SK-N-SH (cell line): Measurements from ENCODE around the gene MOB1B. TPM values are rescaled to one million over a fixed set of nuclear protein-coding genes. Genes with fewer than 3 reads are reported as not detected.

ENCODE experiments used
- CTCF ChIA-PET: fragments of 300-600, 350-600 bp; formaldehyde crosslinking; extraction: SDS; loops from one replicate; lab custom pipeline; 2021; lab: Yijun Ruan, JAX
- POLR2A ChIA-PET: fragments of 350-600 bp; sonication (Branson Sonifier 250); formaldehyde crosslinking; extraction: SDS; loops from one replicate; lab custom pipeline; 2020; ENCODE audit warnings: antibody characterized with exemption, inconsistent platforms; lab: Yijun Ruan, JAX
- DNase-seq: peaks from one replicate; pipeline ENCODE4 v3.0.0; 2012
- H2AFZ ChIP-seq: fragments of 200-600 bp; sonication (generic); 2 replicates; pipeline ENCODE4 v1.8.1; 2016; ENCODE audit warnings: antibody characterized with exemption, mild to moderate bottlenecking, low read depth
- H3F3A ChIP-seq: fragments of 200-600 bp; sonication (generic); replicated peaks from 2 replicates; pipeline ENCODE3; 2016; ENCODE audit warnings: antibody characterized with exemption, mild to moderate bottlenecking; ENCODE audit not compliant: insufficient read depth
- H3K27ac ChIP-seq, 2 experiments: fragments of 200-500 bp in 1 of 2; fragments of 200-600 bp in 1 of 2; sonication (Bioruptor generic) in 1 of 2; sonication (generic), shearing (Covaris generic) in 1 of 2; 2 replicates each; pipeline versions ENCODE4 v1.5.1 to v1.6.1; 2014 to 2016; ENCODE audit warnings: low read depth in 2 of 2, inconsistent platforms in 1 of 2, low read length in 1 of 2, mild to moderate bottlenecking in 1 of 2, mixed read lengths in 1 of 2
- H3K27me3 ChIP-seq: fragments of 200-600 bp; sonication (generic), shearing (Covaris generic); 2 replicates; pipeline ENCODE4 v1.6.1; 2016; ENCODE audit warnings: mixed run types; ENCODE audit not compliant: insufficient read depth
- H3K36me3 ChIP-seq, 2 experiments: fragments of 200-500 bp in 1 of 2; fragments of 200-600 bp in 1 of 2; sonication (Bioruptor generic) in 1 of 2; sonication (generic) in 1 of 2; replicated peaks in 1 of 2; 2 replicates each; pipeline versions ENCODE3 to v1.5.1; 2014 to 2016; ENCODE audit warnings: low read length in 1 of 2, mild to moderate bottlenecking in 1 of 2; ENCODE audit not compliant: insufficient read depth in 2 of 2, control insufficient read depth in 1 of 2
- H3K4me1 ChIP-seq, 2 experiments: fragments of 200-500 bp in 1 of 2; fragments of 200-600 bp in 1 of 2; sonication (Bioruptor generic) in 1 of 2; sonication (generic), shearing (Covaris generic) in 1 of 2; 2 replicates each; pipeline versions ENCODE4 v1.5.1 to v1.6.1; 2014 to 2016; ENCODE audit warnings: low read depth in 1 of 2, low read length in 1 of 2, mixed run types in 1 of 2; ENCODE audit not compliant: insufficient read depth in 2 of 2, control insufficient read depth in 1 of 2
- H3K4me2 ChIP-seq: fragments of 200-600 bp; sonication (generic), shearing (Covaris generic); 2 replicates; pipeline ENCODE4 v1.6.1; 2017; ENCODE audit warnings: mixed run types
- H3K4me3 ChIP-seq, 2 experiments: fragments of 200-500 bp in 1 of 2; fragments of 200-600 bp in 1 of 2; sonication (Bioruptor generic) in 1 of 2; sonication (generic), shearing (Covaris generic) in 1 of 2; 2 replicates each; pipeline versions ENCODE4 v1.5.1 to v1.8.1; 2014 to 2016; ENCODE audit warnings: low read depth in 2 of 2, inconsistent platforms in 1 of 2, low read length in 1 of 2, mild to moderate bottlenecking in 1 of 2, mixed read lengths in 1 of 2, moderate library complexity in 1 of 2
- H3K79me2 ChIP-seq: fragments of 200-600 bp; sonication (generic); 2 replicates; pipeline ENCODE4 v1.8.1; 2017; ENCODE audit warnings: mild to moderate bottlenecking; ENCODE audit not compliant: insufficient read depth
- H3K9ac ChIP-seq: fragments of 200-600 bp; sonication (generic); 2 replicates; pipeline ENCODE4 v1.6.1; 2017; ENCODE audit warnings: mixed run types
- H3K9me2 ChIP-seq: fragments of 200-600 bp; sonication (generic); 2 replicates; pipeline ENCODE4 v1.6.1; 2017; ENCODE audit warnings: mixed run types
- H3K9me3 ChIP-seq: fragments of 200-600 bp; sonication (generic); 2 replicates; pipeline ENCODE4 v1.6.1; 2017; ENCODE audit warnings: mixed run types, mild to moderate bottlenecking, moderate library complexity
- H4K20me1 ChIP-seq: fragments of 200-600 bp; sonication (generic); 2 replicates; pipeline ENCODE4 v1.6.1; 2017; ENCODE audit warnings: mild to moderate bottlenecking, mixed run types; ENCODE audit not compliant: insufficient read depth
- CHD2 ChIP-seq: fragments of 150-350 bp; IDR thresholded peaks from 2 replicates; pipeline ENCODE4 v1.6.1; 2018; ENCODE audit warnings: low read length; ENCODE audit not compliant: partially characterized antibody
- EZH2phosphoT487 ChIP-seq: fragments of 200-600 bp; sonication (generic); IDR thresholded peaks from 2 replicates; pipeline ENCODE4 v1.6.1; 2017; ENCODE audit warnings: low read depth, mixed run types, mild to moderate bottlenecking, antibody characterized with exemption, moderate library complexity, borderline replicate concordance
- FOXJ3 ChIP-seq: sonication (generic); formaldehyde crosslinking; IDR thresholded peaks from 2 replicates; pipeline ENCODE4 v1.5.1; 2020; ENCODE audit warnings: mild to moderate bottlenecking, missing genetic modification reagents
- JUND ChIP-seq: IDR thresholded peaks from 2 replicates; pipeline ENCODE4 v1.4.0; 2012
- MAX ChIP-seq: IDR thresholded peaks from 2 replicates; pipeline ENCODE4 v1.4.0; 2012; ENCODE audit warnings: low read depth
- MEF2A ChIP-seq: IDR thresholded peaks from 2 replicates; pipeline ENCODE4 v1.4.0; 2012; ENCODE audit warnings: low read depth, borderline replicate concordance
- MXI1 ChIP-seq: IDR thresholded peaks from 2 replicates; pipeline ENCODE4 v1.6.1; 2012; ENCODE audit warnings: mild to moderate bottlenecking, low read depth, low read length, improper control_type of control experiment
- REST ChIP-seq: IDR thresholded peaks from 2 replicates; pipeline ENCODE4 v1.6.1; 2012; ENCODE audit warnings: mild to moderate bottlenecking, low read depth, low read length, moderate library complexity
- RFX5 ChIP-seq: IDR thresholded peaks from 2 replicates; pipeline ENCODE4 v1.6.1; 2012; ENCODE audit warnings: mild to moderate bottlenecking, improper control_type of control experiment, low read length
- RXRA ChIP-seq: IDR thresholded peaks from 2 replicates; pipeline ENCODE4 v1.4.0; 2012; ENCODE audit warnings: low read depth, mild to moderate bottlenecking, borderline replicate concordance
- SIN3A ChIP-seq: IDR thresholded peaks from 2 replicates; pipeline ENCODE4 v1.6.1; 2012; ENCODE audit warnings: low read depth, mild to moderate bottlenecking, low read length, moderate library complexity, borderline replicate concordance
- TAF1 ChIP-seq: IDR thresholded peaks from 2 replicates; pipeline ENCODE4 v1.6.1; 2012; ENCODE audit warnings: low read depth, mild to moderate bottlenecking, low read length, moderate library complexity, borderline replicate concordance
- TEAD4 ChIP-seq: IDR thresholded peaks from 2 replicates; pipeline ENCODE4 v1.4.0; 2012; ENCODE audit warnings: mild to moderate bottlenecking, borderline replicate concordance; ENCODE audit not compliant: insufficient read depth
- USF1 ChIP-seq: IDR thresholded peaks from 2 replicates; pipeline ENCODE4 v1.4.0; 2012; ENCODE audit warnings: low read depth, borderline replicate concordance
- ZBTB33 ChIP-seq: IDR thresholded peaks from 2 replicates; pipeline ENCODE4 v1.4.0; 2012; ENCODE audit warnings: low read depth, borderline replicate concordance
- WGBS: methylation state at CpG from one replicate; pipeline ENCODE4 v1.1.6; 2017; ENCODE audit warnings: low lambda C conversion rate; 5-methylcytosine and 5-hydroxymethylcytosine counted together
- polyA plus RNA-seq, 3 experiments: library from polyadenylated mRNA; depleted of rRNA; stranded (reverse); fragments of >200 nt; gene quantifications; 2 replicates each; pipeline ENCODE4 v1.2.3, GENCODE V29; 2012
- TF ChIP-seq, protein P1 (sequence below): fragments of 200-600 bp; sonication (generic); IDR thresholded peaks from 2 replicates; pipeline ENCODE4 v1.6.1; 2017; ENCODE audit warnings: antibody characterized with exemption, mild to moderate bottlenecking, moderate library complexity
- TF ChIP-seq, protein P2 (sequence below): IDR thresholded peaks from 2 replicates; pipeline ENCODE4; 2012

The MOB1B gene
- polyA plus RNA-seq, 1 of the 3 experiments (the other 2 are of a cell fraction), result 2.9 TPM

GRCh38 chr4:70932984-70933383 lies 30.8 kb downstream of the MOB1B start:
- 100% methylated on average over 2 of the region's 2 CpGs for WGBS
- Histone ChIP-seq H3F3A (peaks cover 2% of the 10 kb centered on the region), H4K20me1 (0 out of 2 replicates have a peak, but pooled peaks cover 1% of the 10 kb centered on the region), H3K4me1 (peaks cover 5 to 11% of the 10 kb centered on the region in 2 experiments; a peak in 2 of 4 replicates), H2AFZ (no peak overlapping the region), H3K9me2 (no peaks in the 10 kb centered on the region), H3K9ac (no peak overlapping the region), H3K79me2 (peaks cover 88% of the 10 kb centered on the region), H3K27me3 (no peaks in the 10 kb centered on the region), H3K9me3 (no peaks in the 10 kb centered on the region), H3K36me3 (no peaks in the 10 kb centered on the region), H3K4me2 (no peak overlapping the region), H3K4me3 (no peak overlapping the region), H3K27ac (no peak overlapping the region)
- no peak for DNase-seq
- ChIA-PET POLR2A (no interaction called here), CTCF (no interaction called here)
- TF ChIP-seq CHD2 (no peak), EZH2phosphoT487 (no peak), TAF1 (no peak), MXI1 (no peak), SIN3A (no peak), MAX (no peak), USF1 (no peak), RFX5 (no peak)
- TF ChIP-seq, protein P1, sequence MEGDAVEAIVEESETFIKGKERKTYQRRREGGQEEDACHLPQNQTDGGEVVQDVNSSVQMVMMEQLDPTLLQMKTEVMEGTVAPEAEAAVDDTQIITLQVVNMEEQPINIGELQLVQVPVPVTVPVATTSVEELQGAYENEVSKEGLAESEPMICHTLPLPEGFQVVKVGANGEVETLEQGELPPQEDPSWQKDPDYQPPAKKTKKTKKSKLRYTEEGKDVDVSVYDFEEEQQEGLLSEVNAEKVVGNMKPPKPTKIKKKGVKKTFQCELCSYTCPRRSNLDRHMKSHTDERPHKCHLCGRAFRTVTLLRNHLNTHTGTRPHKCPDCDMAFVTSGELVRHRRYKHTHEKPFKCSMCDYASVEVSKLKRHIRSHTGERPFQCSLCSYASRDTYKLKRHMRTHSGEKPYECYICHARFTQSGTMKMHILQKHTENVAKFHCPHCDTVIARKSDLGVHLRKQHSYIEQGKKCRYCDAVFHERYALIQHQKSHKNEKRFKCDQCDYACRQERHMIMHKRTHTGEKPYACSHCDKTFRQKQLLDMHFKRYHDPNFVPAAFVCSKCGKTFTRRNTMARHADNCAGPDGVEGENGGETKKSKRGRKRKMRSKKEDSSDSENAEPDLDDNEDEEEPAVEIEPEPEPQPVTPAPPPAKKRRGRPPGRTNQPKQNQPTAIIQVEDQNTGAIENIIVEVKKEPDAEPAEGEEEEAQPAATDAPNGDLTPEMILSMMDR, result no peak

DNA sequence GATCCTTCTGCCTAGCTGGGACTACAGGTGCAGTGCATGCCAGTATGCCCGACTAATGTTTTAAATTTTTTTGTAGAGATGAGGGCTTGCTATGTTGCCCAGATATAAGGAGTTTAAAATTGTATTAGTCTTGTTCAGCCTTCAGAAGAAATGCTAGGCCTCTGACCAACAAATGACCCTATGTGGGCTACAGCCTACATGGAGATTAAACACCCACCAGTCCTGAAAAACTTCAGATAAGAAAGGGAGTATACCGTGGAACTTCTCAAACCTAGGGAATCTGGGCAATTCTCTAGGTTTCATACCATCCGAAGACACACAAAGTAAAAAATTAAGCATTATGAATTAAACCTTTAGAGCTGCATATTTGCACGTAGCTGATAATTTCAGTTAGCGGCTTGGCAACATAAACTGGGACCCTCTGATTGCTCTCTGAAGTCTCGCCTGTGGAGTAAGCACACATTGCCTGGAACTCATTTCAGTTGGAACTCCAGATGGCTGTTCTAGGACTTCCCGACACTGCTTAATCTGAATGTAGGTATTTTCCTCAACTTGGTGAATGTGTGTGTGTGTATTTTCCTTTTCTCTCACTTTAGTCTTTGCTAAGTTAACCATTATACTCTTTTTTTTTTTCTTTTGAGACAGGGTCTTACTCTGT lies 33.0 kb downstream of the MOB1B start:
- CTCF ChIA-PET, result interaction anchor here (0.9 kb wide), 1 partner anchor 15 kb away, joined by 3 read pairs; no protein-coding TSS in a partner anchor

More for the DNA sequence above, 33.0 kb downstream of the MOB1B start:
- Histone ChIP-seq H3K36me3 (peaks cover 0 to 2% of the 10 kb centered on the region in 2 experiments), H2AFZ (no peak overlapping the region), H3K79me2 (peaks cover 91% of the 10 kb centered on the region), H3K9me2 (no peaks in the 10 kb centered on the region), H3K4me2 (no peak overlapping the region), H3K9me3 (no peaks in the 10 kb centered on the region), H4K20me1 (no peaks in the 10 kb centered on the region), H3K9ac (no peak overlapping the region), H3K4me3 (no peak overlapping the region), H3F3A (peaks cover 2% of the 10 kb centered on the region)
- WGBS, result 95% methylated on average over 7 of the region's 7 CpGs
- no peak for DNase-seq
- no peak for TF ChIP-seq CHD2
- no peak for TF ChIP-seq MEF2A
- TF ChIP-seq REST, result no peak
- no peak for TF ChIP-seq TEAD4
- no peak for TF ChIP-seq ZBTB33
- TF ChIP-seq, protein P2, sequence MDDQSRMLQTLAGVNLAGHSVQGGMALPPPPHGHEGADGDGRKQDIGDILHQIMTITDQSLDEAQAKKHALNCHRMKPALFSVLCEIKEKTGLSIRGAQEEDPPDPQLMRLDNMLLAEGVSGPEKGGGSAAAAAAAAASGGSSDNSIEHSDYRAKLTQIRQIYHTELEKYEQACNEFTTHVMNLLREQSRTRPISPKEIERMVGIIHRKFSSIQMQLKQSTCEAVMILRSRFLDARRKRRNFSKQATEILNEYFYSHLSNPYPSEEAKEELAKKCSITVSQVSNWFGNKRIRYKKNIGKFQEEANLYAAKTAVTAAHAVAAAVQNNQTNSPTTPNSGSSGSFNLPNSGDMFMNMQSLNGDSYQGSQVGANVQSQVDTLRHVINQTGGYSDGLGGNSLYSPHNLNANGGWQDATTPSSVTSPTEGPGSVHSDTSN, result no peak
- no peak for TF ChIP-seq FOXJ3 (CRISPR knock-in tag)
- no peak for TF ChIP-seq JUND
- TF ChIP-seq RXRA, result no peak
- TF ChIP-seq, all 33 proteins: peak for 0
- Histone ChIP-seq H3K4me1 (peaks cover 5 to 11% of the 10 kb centered on the region in 2 experiments; a peak in 2 of 4 replicates), H3K27me3 (no peaks in the 10 kb centered on the region), H3K27ac (no peak overlapping the region)
- POLR2A ChIA-PET, result no interaction called here
